ENCODE data around the gene NBEA. TPM values are rescaled to one million over a fixed set of nuclear protein-coding genes. Genes with fewer than 3 reads are reported as not detected.

The NBEA gene
- total RNA-seq, 1 donor from 2014 or later = 10.8 TPM

- Mint-ChIP-seq H3K27ac (ENCODE audit: unreplicated experiment) (no peak overlapping the region), H3K36me3 (ENCODE audit: low read depth) (no peaks in the 10 kb centered on the region), H3K9me3 (peaks cover 4% of the 10 kb centered on the region), H3K4me1 (peaks cover 13% of the 10 kb centered on the region), H3K27me3 (ENCODE audit: low read depth) (peaks cover 8% of the 10 kb centered on the region), H3K4me3 (no peak overlapping the region)
- DNase-seq (ENCODE audit: low read depth, low spot score) = no peak
- TF ChIP-seq CTCF (conservative IDR thresholded peaks at IDR 0.05) = no peak
These were observed 757.9 kb downstream of the NBEA start for GRCh38 chr13:35699825-35700510.

- Mint-ChIP-seq H3K27ac (ENCODE audit: unreplicated experiment) (no peak overlapping the region), H3K27me3 (ENCODE audit: low read depth) (peaks cover 8% of the 10 kb centered on the region), H3K4me3 (no peak overlapping the region), H3K36me3 (ENCODE audit: low read depth) (no peaks in the 10 kb centered on the region), H3K4me1 (peaks cover 13% of the 10 kb centered on the region), H3K9me3 (peaks cover 5% of the 10 kb centered on the region)
- TF ChIP-seq CTCF (conservative IDR thresholded peaks at IDR 0.05) = no peak
- DNase-seq (ENCODE audit: low read depth, low spot score) = no peak
These were observed 758.6 kb downstream of the NBEA start for GRCh38 chr13:35700671-35701070.

- no peak for DNase-seq (ENCODE audit: low read depth, low spot score)
- Mint-ChIP-seq H3K27ac (ENCODE audit: unreplicated experiment) (no peak overlapping the region), H3K36me3 (ENCODE audit: low read depth) (no peaks in the 10 kb centered on the region), H3K4me1 (peaks cover 7% of the 10 kb centered on the region), H3K27me3 (ENCODE audit: low read depth) (peaks cover 8% of the 10 kb centered on the region), H3K4me3 (no peak overlapping the region), H3K9me3 (peaks cover 5% of the 10 kb centered on the region)
- TF ChIP-seq CTCF (conservative IDR thresholded peaks at IDR 0.05) = no peak
These were observed 760.2 kb downstream of the NBEA start for GRCh38 chr13:35702316-35702715.

GRCh38 chr13:35703061-35703460 lies 761.0 kb downstream of the NBEA start:
- H3K36me3 Mint-ChIP-seq (ENCODE audit: low read depth) = no peaks in the 10 kb centered on the region
- no peak for TF ChIP-seq CTCF (conservative IDR thresholded peaks at IDR 0.05)
- H3K4me1 Mint-ChIP-seq = peaks cover 7% of the 10 kb centered on the region
- no peak overlapping the region for H3K27ac Mint-ChIP-seq (ENCODE audit: unreplicated experiment)
- no peak overlapping the region for H3K4me3 Mint-ChIP-seq
- no peak for DNase-seq (ENCODE audit: low read depth, low spot score)
- H3K27me3 Mint-ChIP-seq (ENCODE audit: low read depth) = peaks cover 8% of the 10 kb centered on the region
- H3K9me3 Mint-ChIP-seq = peaks cover 5% of the 10 kb centered on the region

GRCh38 chr13:35704331-35704730 lies 762.3 kb downstream of the NBEA start:
- TF ChIP-seq CTCF (conservative IDR thresholded peaks at IDR 0.05) = no peak
- DNase-seq (ENCODE audit: low read depth, low spot score) = no peak
- H3K27me3 Mint-ChIP-seq (ENCODE audit: low read depth) = peaks cover 8% of the 10 kb centered on the region
- peaks cover 5% of the 10 kb centered on the region for H3K9me3 Mint-ChIP-seq
- H3K27ac Mint-ChIP-seq (ENCODE audit: unreplicated experiment) = no peak overlapping the region
- no peaks in the 10 kb centered on the region for H3K36me3 Mint-ChIP-seq (ENCODE audit: low read depth)
- no peak overlapping the region for H3K4me3 Mint-ChIP-seq
- H3K4me1 Mint-ChIP-seq = peaks cover 11% of the 10 kb centered on the region
